ENCODE results near the gene FNDC10. TPM values are rescaled to one million over a fixed set of nuclear protein-coding genes. Genes with fewer than 3 reads are reported as not detected.

Gene FNDC10
- total RNA-seq, 1 donor from 2014 or later: 11.6 TPM

GRCh38 chr1:1609822-1610485, 10.0 kb upstream of the FNDC10 start:
- H3K4me3 Mint-ChIP-seq (ENCODE audit: unreplicated experiment): no peak overlapping the region
- H3K9me3 Mint-ChIP-seq (ENCODE audit: unreplicated experiment): no peaks in the 10 kb centered on the region
- TF ChIP-seq CTCF (IDR thresholded peaks at IDR 0.05; ENCODE audit: unreplicated experiment): no peak
- peaks cover 11% of the 10 kb centered on the region for H3K27me3 Mint-ChIP-seq (ENCODE audit: unreplicated experiment)
- H3K36me3 Mint-ChIP-seq (ENCODE audit: low read depth, unreplicated experiment): peaks cover 13% of the 10 kb centered on the region
- no peak overlapping the region for H3K27ac Mint-ChIP-seq (ENCODE audit: unreplicated experiment)
- H3K4me1 Mint-ChIP-seq (ENCODE audit: unreplicated experiment): peaks cover 37% of the 10 kb centered on the region
- DNase-seq (ENCODE audit: low spot score): no peak

GRCh38 chr1:1606232-1606631, 6.3 kb upstream of the FNDC10 start:
- Mint-ChIP-seq H3K36me3 (ENCODE audit: low read depth, unreplicated experiment) (peaks cover 8% of the 10 kb centered on the region), H3K27ac (ENCODE audit: unreplicated experiment) (no peak overlapping the region), H3K4me1 (ENCODE audit: unreplicated experiment) (peaks cover 14% of the 10 kb centered on the region), H3K4me3 (ENCODE audit: unreplicated experiment) (no peak overlapping the region), H3K27me3 (ENCODE audit: unreplicated experiment) (peaks cover 6% of the 10 kb centered on the region), H3K9me3 (ENCODE audit: unreplicated experiment) (no peaks in the 10 kb centered on the region)
- DNase-seq (ENCODE audit: low spot score): no peak
- no peak for TF ChIP-seq CTCF (IDR thresholded peaks at IDR 0.05; ENCODE audit: unreplicated experiment)

GRCh38 chr1:1605724-1606123, 5.8 kb upstream of the FNDC10 start:
- no peak overlapping the region for H3K27ac Mint-ChIP-seq (ENCODE audit: unreplicated experiment)
- H3K27me3 Mint-ChIP-seq (ENCODE audit: unreplicated experiment): peaks cover 6% of the 10 kb centered on the region
- DNase-seq (ENCODE audit: low spot score): no peak
- no peak for TF ChIP-seq CTCF (IDR thresholded peaks at IDR 0.05; ENCODE audit: unreplicated experiment)
- peaks cover 8% of the 10 kb centered on the region for H3K36me3 Mint-ChIP-seq (ENCODE audit: low read depth, unreplicated experiment)
- no peaks in the 10 kb centered on the region for H3K9me3 Mint-ChIP-seq (ENCODE audit: unreplicated experiment)
- peaks cover 9% of the 10 kb centered on the region for H3K4me1 Mint-ChIP-seq (ENCODE audit: unreplicated experiment)
- H3K4me3 Mint-ChIP-seq (ENCODE audit: unreplicated experiment): no peak overlapping the region

GRCh38 chr1:1605034-1605591, 5.2 kb upstream of the FNDC10 start:
- H3K27me3 Mint-ChIP-seq (ENCODE audit: unreplicated experiment): peaks cover 6% of the 10 kb centered on the region

More at GRCh38 chr1:1605034-1605591, 5.2 kb upstream of the FNDC10 start:
- peak; percentile 5 for DNase-seq (ENCODE audit: low spot score)
- no peaks in the 10 kb centered on the region for H3K9me3 Mint-ChIP-seq (ENCODE audit: unreplicated experiment)
- peaks cover 8% of the 10 kb centered on the region for H3K36me3 Mint-ChIP-seq (ENCODE audit: low read depth, unreplicated experiment)
- TF ChIP-seq CTCF (IDR thresholded peaks at IDR 0.05; ENCODE audit: unreplicated experiment): no peak
- H3K27ac Mint-ChIP-seq (ENCODE audit: unreplicated experiment): no peak overlapping the region
- H3K4me1 Mint-ChIP-seq (ENCODE audit: unreplicated experiment): peaks cover 3% of the 10 kb centered on the region
- no peak overlapping the region for H3K4me3 Mint-ChIP-seq (ENCODE audit: unreplicated experiment)

All from endothelial cell (in vitro differentiated cells).